GM23248 (cell line): ENCODE results near the gene HIGD1A. TPM values are rescaled to one million over a fixed set of nuclear protein-coding genes. Genes with fewer than 3 reads are reported as not detected.

ENCODE experiments used
- DNase-seq: peaks from one replicate; pipeline ENCODE4 v3.0.0-alpha.2; 2015
- H2AFZ ChIP-seq: fragments of 200-600 bp; sonication (generic); 2 replicates; pipeline ENCODE4 v1.6.1; 2016; ENCODE audit warnings: antibody characterized with exemption
- H3F3A ChIP-seq: fragments of 200-600 bp; sonication (generic); 2 replicates; pipeline ENCODE4 v1.6.1; 2016; ENCODE audit warnings: mild to moderate bottlenecking, antibody characterized with exemption, mixed run types; ENCODE audit not compliant: insufficient read depth
- H3K27ac ChIP-seq: fragments of 200-600 bp; sonication (generic); 2 replicates; pipeline ENCODE4 v1.5.1; 2016; ENCODE audit warnings: mild to moderate bottlenecking
- H3K27me3 ChIP-seq: fragments of 200-600 bp; sonication (generic); replicated peaks from 2 replicates; pipeline ENCODE4 v1.6.1; 2016; ENCODE audit warnings: mild to moderate bottlenecking; ENCODE audit not compliant: insufficient read depth
- H3K36me3 ChIP-seq: fragments of 200-600 bp; sonication (generic); 2 replicates; pipeline ENCODE4 v1.6.1; 2016; ENCODE audit warnings: low read depth, mild to moderate bottlenecking
- H3K4me1 ChIP-seq: fragments of 200-600 bp; sonication (generic); 2 replicates; pipeline ENCODE4 v1.6.1; 2016; ENCODE audit warnings: mild to moderate bottlenecking; ENCODE audit not compliant: insufficient read depth
- H3K4me2 ChIP-seq: fragments of 200-600 bp; sonication (generic); one replicate; pipeline ENCODE4 v1.6.1; 2016; ENCODE audit warnings: mild to moderate bottlenecking; ENCODE audit not compliant: unreplicated experiment
- H3K4me3 ChIP-seq: fragments of 200-600 bp; sonication (generic); 2 replicates; pipeline ENCODE4 v1.5.1; 2016; ENCODE audit warnings: mild to moderate bottlenecking
- H3K79me2 ChIP-seq: fragments of 200-600 bp; sonication (generic); 2 replicates; pipeline ENCODE4 v1.6.1; 2016; ENCODE audit warnings: mild to moderate bottlenecking; ENCODE audit not compliant: insufficient read depth
- H3K9ac ChIP-seq: fragments of 200-600 bp; sonication (generic); 2 replicates; pipeline ENCODE4 v1.6.1; 2016; ENCODE audit warnings: mild to moderate bottlenecking
- H3K9me2 ChIP-seq: fragments of 200-600 bp; sonication (generic); 2 replicates; pipeline ENCODE4 v1.6.1; 2016; ENCODE audit warnings: mixed run types, mild to moderate bottlenecking, moderate library complexity; ENCODE audit not compliant: insufficient read depth
- H3K9me3 ChIP-seq: fragments of 200-600 bp; sonication (generic); one replicate; pipeline ENCODE4 v1.6.1; 2017; ENCODE audit warnings: low read depth
- H4K20me1 ChIP-seq: fragments of 200-600 bp; sonication (generic); 2 replicates; pipeline ENCODE4 v1.6.0; 2016; ENCODE audit not compliant: insufficient read depth
- EZH2 ChIP-seq: fragments of 200-600 bp; sonication (generic); IDR thresholded peaks from 2 replicates; pipeline ENCODE4 v1.6.1; 2018; ENCODE audit warnings: antibody characterized with exemption, mild to moderate bottlenecking; ENCODE audit not compliant: insufficient read depth, poor library complexity, severe bottlenecking
- EZH2phosphoT487 ChIP-seq: fragments of 200-600 bp; sonication (generic); IDR thresholded peaks from 2 replicates; pipeline ENCODE4 v1.6.1; 2018; ENCODE audit warnings: antibody characterized with exemption, moderate library complexity, mild to moderate bottlenecking, low read depth; ENCODE audit not compliant: insufficient read depth
- WGBS, 2 experiments: methylation state at CpG; one replicate each; pipeline ENCODE4 v1.1.6; 2015 to 2017; ENCODE audit warnings: low lambda C conversion rate in 2 of 2, low coverage in 1 of 2; ENCODE audit errors: missing lambda C conversion rate in 2 of 2; 5-methylcytosine and 5-hydroxymethylcytosine counted together
- in situ Hi-C: fragments of 300-500 bp; cut with MboI; formaldehyde crosslinking; loops from 2 replicates; pipeline ENCODE4 v1.15.0; 2020
- polyA plus RNA-seq: library from polyadenylated mRNA; unstranded; fragments of >200 nt; fragmentation: Nextera tagmentation; extraction: Ambion mirVana; gene quantifications from 2 replicates; pipeline ENCODE4 v1.2.1, GENCODE V29; 2016
- total RNA-seq: library from RNA; depleted of rRNA; stranded (reverse); fragments of >200 nt; shearing (Covaris generic); gene quantifications from 2 replicates; pipeline ENCODE4 v1.2.3, GENCODE V29; 2014

HIGD1A gene
- total and polyA plus RNA-seq, 2 experiments from 2014 or later = 173 to 217 TPM

- no peak overlapping the region for H3K4me3 ChIP-seq
- no peak overlapping the region for H3K4me2 ChIP-seq
- in situ Hi-C loops = no loop called here
- no peaks in the 10 kb centered on the region for H4K20me1 ChIP-seq
- no peak for DNase-seq
- TF ChIP-seq EZH2phosphoT487 = no peak
- no peak for TF ChIP-seq EZH2
- H3K9me3 ChIP-seq = no peaks in the 10 kb centered on the region
- no peaks in the 10 kb centered on the region for H3K79me2 ChIP-seq
- H3K36me3 ChIP-seq = no peaks in the 10 kb centered on the region
- H2AFZ ChIP-seq = no peak overlapping the region
- H3K27me3 ChIP-seq = no peaks in the 10 kb centered on the region
- no peak overlapping the region for H3K27ac ChIP-seq
- H3K9me2 ChIP-seq = no peaks in the 10 kb centered on the region
- H3F3A ChIP-seq = no peaks in the 10 kb centered on the region
- no peak overlapping the region for H3K9ac ChIP-seq
- WGBS, 2 experiments = 80 to 86% methylated on average over 9 of the region's 9 CpGs
- H3K4me1 ChIP-seq = 0 out of 2 replicates have a peak, but pooled peaks cover 5% of the 10 kb centered on the region
Observed at GRCh38 chr3:42752441-42752840, 51.8 kb downstream of the HIGD1A start.

DNA sequence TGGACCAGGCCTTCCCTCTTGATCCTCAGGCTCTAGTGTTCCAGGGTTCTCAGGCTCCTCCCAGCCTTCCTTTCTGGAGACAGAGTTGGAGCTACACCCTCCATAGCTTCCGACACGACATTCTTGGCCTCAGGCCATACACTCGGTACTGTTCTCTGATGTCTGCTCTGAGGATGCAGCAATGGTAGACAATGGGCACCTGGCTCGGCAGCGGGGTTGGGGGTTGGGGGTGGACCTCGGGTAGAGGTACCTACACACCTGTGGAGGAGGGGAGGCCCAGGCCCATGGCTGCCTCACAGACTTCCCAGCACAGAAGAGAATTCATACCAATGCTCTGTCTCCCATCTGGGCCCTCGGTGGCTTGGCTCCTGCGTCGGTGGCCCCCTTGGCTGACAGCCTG lies 52.7 kb downstream of the HIGD1A start:
- no peaks in the 10 kb centered on the region for H3K9me2 ChIP-seq
- no peaks in the 10 kb centered on the region for H3K36me3 ChIP-seq
- no peak overlapping the region for H3K9ac ChIP-seq
- no peaks in the 10 kb centered on the region for H3K79me2 ChIP-seq
- H3K9me3 ChIP-seq = no peaks in the 10 kb centered on the region
- H3K4me2 ChIP-seq = no peak overlapping the region
- no peaks in the 10 kb centered on the region for H3K27me3 ChIP-seq
- no peaks in the 10 kb centered on the region for H4K20me1 ChIP-seq
- H3F3A ChIP-seq = no peaks in the 10 kb centered on the region
- in situ Hi-C loops = no loop called here
- 35 to 45% methylated on average over 8 to 9 of the region's 9 CpGs for WGBS, 2 experiments
- no peak overlapping the region for H3K27ac ChIP-seq
- no peak overlapping the region for H2AFZ ChIP-seq
- no peak for DNase-seq
- H3K4me1 ChIP-seq = 0 out of 2 replicates have a peak, but pooled peaks cover 8% of the 10 kb centered on the region
- no peak overlapping the region for H3K4me3 ChIP-seq
- TF ChIP-seq EZH2phosphoT487 (no peak), EZH2 (no peak)

- Histone ChIP-seq H3K27ac (no peak overlapping the region), H3K79me2 (no peaks in the 10 kb centered on the region), H3K27me3 (no peaks in the 10 kb centered on the region), H3K4me3 (no peak overlapping the region), H3K36me3 (no peaks in the 10 kb centered on the region), H3K9me3 (no peaks in the 10 kb centered on the region), H3K4me1 (0 out of 2 replicates have a peak, but pooled peaks cover 8% of the 10 kb centered on the region), H3K4me2 (no peak overlapping the region), H3K9me2 (no peaks in the 10 kb centered on the region), H4K20me1 (no peaks in the 10 kb centered on the region), H2AFZ (no peak overlapping the region), H3F3A (no peaks in the 10 kb centered on the region), H3K9ac (no peak overlapping the region)
- 91 to 94% methylated on average over 7 of the region's 7 CpGs for WGBS, 2 experiments
- DNase-seq = no peak
- in situ Hi-C loops = no loop called here
- TF ChIP-seq EZH2phosphoT487 (no peak), EZH2 (no peak)
Observed at GRCh38 chr3:42750834-42751233, 53.5 kb downstream of the HIGD1A start.

- Histone ChIP-seq H3K9ac (no peak overlapping the region), H3K79me2 (no peaks in the 10 kb centered on the region), H3K27me3 (no peaks in the 10 kb centered on the region), H3K36me3 (no peaks in the 10 kb centered on the region), H3K9me2 (no peaks in the 10 kb centered on the region), H3F3A (no peaks in the 10 kb centered on the region), H2AFZ (no peak overlapping the region), H3K9me3 (no peaks in the 10 kb centered on the region), H3K4me1 (0 out of 2 replicates have a peak, but pooled peaks cover 8% of the 10 kb centered on the region), H3K27ac (no peak overlapping the region), H3K4me2 (no peak overlapping the region), H3K4me3 (no peak overlapping the region), H4K20me1 (no peaks in the 10 kb centered on the region)
- peak; percentile 57 for DNase-seq
- in situ Hi-C loops = no loop called here
- TF ChIP-seq EZH2phosphoT487 (no peak), EZH2 (no peak)
- 43% methylated on average over 10 of the region's 10 CpGs for WGBS, 2 experiments
Observed at GRCh38 chr3:42749753-42750231, 54.5 kb downstream of the HIGD1A start.
